ENCODE results near the gene NFATC3. TPM values are rescaled to one million over a fixed set of nuclear protein-coding genes. Genes with fewer than 3 reads are reported as not detected.
"Not testable (repeated sequence)": the region's sequence is repeated elsewhere in the genome, so short reads cannot be mapped to it uniquely, and the experiment has no call there.

Gene NFATC3
- total RNA-seq, 1 donor from 2014 or later = 22.6 TPM

GRCh38 chr16:68115851-68116250 lies 30.7 kb downstream of the NFATC3 start:
- no peak for DNase-seq (ENCODE audit: low spot score)

GRCh38 chr16:68116256-68116867 lies 31.2 kb downstream of the NFATC3 start:
- DNase-seq (ENCODE audit: low spot score) = peak; percentile 11

GRCh38 chr16:68117884-68118283 lies 32.7 kb downstream of the NFATC3 start:
- DNase-seq (ENCODE audit: low spot score) = no peak

GRCh38 chr16:68118954-68119353 lies 33.8 kb downstream of the NFATC3 start:
- not testable (repeated sequence) for DNase-seq (ENCODE audit: low spot score)

- DNase-seq (ENCODE audit: low spot score) = not testable (repeated sequence)
These were observed 35.3 kb downstream of the NFATC3 start for GRCh38 chr16:68120496-68120895.

- DNase-seq (ENCODE audit: low spot score) = no peak
These were observed 41.2 kb downstream of the NFATC3 start for GRCh38 chr16:68126395-68126794.

- no peak for DNase-seq (ENCODE audit: low spot score)
These were observed 43.6 kb downstream of the NFATC3 start for GRCh38 chr16:68128577-68129305.

GRCh38 chr16:68130520-68130919 lies 45.4 kb downstream of the NFATC3 start:
- no peak for DNase-seq (ENCODE audit: low spot score)

- DNase-seq (ENCODE audit: low spot score) = no peak
These were observed 46.9 kb downstream of the NFATC3 start for GRCh38 chr16:68131813-68132706.

GRCh38 chr16:68133000-68133399 lies 47.8 kb downstream of the NFATC3 start:
- not testable (repeated sequence) for DNase-seq (ENCODE audit: low spot score)

- DNase-seq (ENCODE audit: low spot score) = no peak
These were observed 49.5 kb downstream of the NFATC3 start for GRCh38 chr16:68134644-68135043.

GRCh38 chr16:68136515-68136914 lies 51.3 kb downstream of the NFATC3 start:
- DNase-seq (ENCODE audit: low spot score) = no peak

GRCh38 chr16:68144008-68144407 lies 58.8 kb downstream of the NFATC3 start:
- no peak for DNase-seq (ENCODE audit: low spot score)

GRCh38 chr16:68146585-68146984 lies 61.4 kb downstream of the NFATC3 start:
- DNase-seq (ENCODE audit: low spot score) = peak; percentile 91

GRCh38 chr16:68147444-68147843 lies 62.3 kb downstream of the NFATC3 start:
- DNase-seq (ENCODE audit: low spot score) = no peak

GRCh38 chr16:68149596-68149995 lies 64.4 kb downstream of the NFATC3 start:
- no peak for DNase-seq (ENCODE audit: low spot score)

GRCh38 chr16:68155425-68155824 lies 70.3 kb downstream of the NFATC3 start:
- DNase-seq (ENCODE audit: low spot score) = no peak

- no peak for DNase-seq (ENCODE audit: low spot score)
These were observed 77.2 kb downstream of the NFATC3 start for GRCh38 chr16:68162413-68162812.

GRCh38 chr16:68163275-68163674 lies 78.1 kb downstream of the NFATC3 start:
- DNase-seq (ENCODE audit: low spot score) = not testable (repeated sequence)

- DNase-seq (ENCODE audit: low spot score) = no peak
These were observed 81.1 kb downstream of the NFATC3 start for GRCh38 chr16:68166264-68166663.

- DNase-seq (ENCODE audit: low spot score) = no peak
These were observed 94.1 kb downstream of the NFATC3 start for GRCh38 chr16:68179196-68179795.

GRCh38 chr16:68179855-68180254 lies 94.7 kb downstream of the NFATC3 start:
- no peak for DNase-seq (ENCODE audit: low spot score)
